C4-2B (cell line): Measurements from ENCODE around the gene BMP2K.

ENCODE experiments used
- ZFX ChIP-seq: fragments of 450-650 bp; IDR thresholded peaks from 2 replicates; pipeline ENCODE4 v1.6.1; 2017
- TF ChIP-seq, protein P1 (sequence below): fragments of 450-650 bp; conservative IDR thresholded peaks from 2 replicates; pipeline ENCODE4 v1.5.1; 2017; ENCODE audit warnings: mild to moderate bottlenecking

DNA sequence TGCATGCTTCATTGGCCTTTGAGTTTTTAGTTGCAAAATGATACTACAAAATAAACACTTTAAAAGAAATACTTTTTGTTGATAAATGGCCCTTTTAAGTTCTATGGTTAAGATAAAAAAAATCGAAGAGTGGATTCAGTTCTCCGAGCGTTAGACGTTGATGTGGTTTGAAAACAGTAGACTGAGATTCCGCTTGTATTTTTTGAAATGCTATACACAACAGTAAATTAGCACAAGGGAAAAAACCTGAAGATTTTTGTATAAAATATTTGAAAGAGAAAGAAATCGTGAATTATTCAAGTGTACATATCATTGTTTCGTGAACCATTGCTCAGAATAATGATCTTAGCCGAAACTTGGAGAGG, 1.4 kb downstream of the BMP2K start:
- TF ChIP-seq, protein P1, sequence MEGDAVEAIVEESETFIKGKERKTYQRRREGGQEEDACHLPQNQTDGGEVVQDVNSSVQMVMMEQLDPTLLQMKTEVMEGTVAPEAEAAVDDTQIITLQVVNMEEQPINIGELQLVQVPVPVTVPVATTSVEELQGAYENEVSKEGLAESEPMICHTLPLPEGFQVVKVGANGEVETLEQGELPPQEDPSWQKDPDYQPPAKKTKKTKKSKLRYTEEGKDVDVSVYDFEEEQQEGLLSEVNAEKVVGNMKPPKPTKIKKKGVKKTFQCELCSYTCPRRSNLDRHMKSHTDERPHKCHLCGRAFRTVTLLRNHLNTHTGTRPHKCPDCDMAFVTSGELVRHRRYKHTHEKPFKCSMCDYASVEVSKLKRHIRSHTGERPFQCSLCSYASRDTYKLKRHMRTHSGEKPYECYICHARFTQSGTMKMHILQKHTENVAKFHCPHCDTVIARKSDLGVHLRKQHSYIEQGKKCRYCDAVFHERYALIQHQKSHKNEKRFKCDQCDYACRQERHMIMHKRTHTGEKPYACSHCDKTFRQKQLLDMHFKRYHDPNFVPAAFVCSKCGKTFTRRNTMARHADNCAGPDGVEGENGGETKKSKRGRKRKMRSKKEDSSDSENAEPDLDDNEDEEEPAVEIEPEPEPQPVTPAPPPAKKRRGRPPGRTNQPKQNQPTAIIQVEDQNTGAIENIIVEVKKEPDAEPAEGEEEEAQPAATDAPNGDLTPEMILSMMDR = no peak
- no peak for TF ChIP-seq ZFX
